T-helper 2 cell (primary cell): ENCODE measurements around the gene DES.
"Not testable (repeated sequence)": the region's sequence is repeated elsewhere in the genome, so short reads cannot be mapped to it uniquely, and the experiment has no call there.

Experiments
- DNase-seq, 5 experiments: peaks; one replicate each; pipeline versions ENCODE4 v3.0.0 to v3.0.0-alpha.2; 2012 to 2022
- total RNA-seq, 2 donors: gene quantifications; one replicate each; lab custom pipeline; 2026; lab: John Stamatoyannopoulos, UW

Gene DES
- total RNA-seq = 0 to 0.07 reads per million in 2 donors

DNA sequence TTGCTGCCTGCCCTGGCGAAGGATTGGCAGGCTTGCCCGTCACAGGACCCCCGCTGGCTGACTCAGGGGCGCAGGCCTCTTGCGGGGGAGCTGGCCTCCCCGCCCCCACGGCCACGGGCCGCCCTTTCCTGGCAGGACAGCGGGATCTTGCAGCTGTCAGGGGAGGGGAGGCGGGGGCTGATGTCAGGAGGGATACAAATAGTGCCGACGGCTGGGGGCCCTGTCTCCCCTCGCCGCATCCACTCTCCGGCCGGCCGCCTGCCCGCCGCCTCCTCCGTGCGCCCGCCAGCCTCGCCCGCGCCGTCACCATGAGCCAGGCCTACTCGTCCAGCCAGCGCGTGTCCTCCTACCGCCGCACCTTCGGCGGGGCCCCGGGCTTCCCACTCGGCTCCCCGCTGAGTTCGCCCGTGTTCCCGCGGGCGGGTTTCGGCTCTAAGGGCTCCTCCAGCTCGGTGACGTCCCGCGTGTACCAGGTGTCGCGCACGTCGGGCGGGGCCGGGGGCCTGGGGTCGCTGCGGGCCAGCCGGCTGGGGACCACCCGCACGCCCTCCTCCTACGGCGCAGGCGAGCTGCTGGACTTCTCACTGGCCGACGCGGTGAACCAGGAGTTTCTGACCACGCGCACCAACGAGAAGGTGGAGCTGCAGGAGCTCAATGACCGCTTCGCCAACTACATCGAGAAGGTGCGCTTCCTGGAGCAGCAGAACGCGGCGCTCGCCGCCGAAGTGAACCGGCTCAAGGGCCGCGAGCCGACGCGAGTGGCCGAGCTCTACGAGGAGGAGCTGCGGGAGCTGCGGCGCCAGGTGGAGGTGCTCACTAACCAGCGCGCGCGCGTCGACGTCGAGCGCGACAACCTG is at the start of gene DES:
Gene DES (plus strand): TSS at position 223 of the 857 bp plus-strand sequence. CDS start 86 bp downstream, at position 309.
- no peak for DNase-seq

DNA sequence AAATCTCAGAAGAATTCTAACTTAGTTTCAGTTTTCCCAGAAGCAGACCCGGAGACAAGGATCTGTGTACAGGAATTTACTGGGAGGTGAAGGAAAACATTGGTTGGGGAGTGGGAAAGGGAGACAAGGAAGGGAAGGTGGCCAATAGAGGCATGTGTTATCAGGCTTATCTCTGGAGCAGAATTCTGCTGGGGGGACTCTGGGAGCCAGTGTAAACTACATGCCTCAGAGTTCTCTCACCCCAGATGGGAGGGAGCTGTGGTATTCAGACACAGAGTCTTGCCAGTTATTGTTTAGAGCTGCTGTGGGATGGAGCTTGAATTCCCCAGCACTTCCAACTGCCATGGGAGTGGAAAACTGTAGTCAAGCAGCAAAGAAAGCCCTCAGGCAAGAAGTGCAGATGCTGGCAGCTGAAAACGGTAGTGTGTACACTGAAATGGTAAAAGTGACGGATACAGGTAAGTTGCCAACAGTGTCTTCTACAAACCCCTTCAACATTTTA is 49.4 kb upstream of the DES start:
- no peak for DNase-seq

GRCh38 chr2:219369447-219369861 is 48.7 kb upstream of the DES start:
- DNase-seq = no peak

- no peak for DNase-seq
These were observed 39.9 kb upstream of the DES start for GRCh38 chr2:219378163-219378851.

- DNase-seq = no peak
These were observed 37.3 kb upstream of the DES start for GRCh38 chr2:219380926-219381325.

- DNase-seq = no peak
These were observed 36.7 kb upstream of the DES start for GRCh38 chr2:219381448-219381847.

- no peak for DNase-seq
These were observed 34.0 kb upstream of the DES start for GRCh38 chr2:219384083-219384713.

DNA sequence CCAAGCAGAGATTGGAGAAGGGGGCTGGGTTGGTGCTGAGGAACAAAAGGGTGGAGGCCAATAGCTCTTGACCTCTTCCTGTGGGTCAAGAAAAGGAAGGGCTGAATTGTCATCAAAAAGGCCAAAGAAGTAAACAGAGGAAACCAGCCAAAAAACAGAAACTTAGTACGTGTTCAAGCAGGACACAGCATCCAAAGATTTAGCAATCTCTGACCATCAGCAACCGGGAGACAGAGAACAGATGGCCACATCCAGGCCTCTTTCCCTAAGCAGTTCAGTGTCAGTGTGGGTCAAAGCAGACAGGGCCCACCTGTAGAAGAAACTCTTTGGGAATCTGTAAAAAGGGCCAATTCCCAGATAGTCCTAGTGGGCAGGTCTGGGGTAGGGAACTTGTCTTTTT is 33.3 kb upstream of the DES start:
- DNase-seq = no peak

DNA sequence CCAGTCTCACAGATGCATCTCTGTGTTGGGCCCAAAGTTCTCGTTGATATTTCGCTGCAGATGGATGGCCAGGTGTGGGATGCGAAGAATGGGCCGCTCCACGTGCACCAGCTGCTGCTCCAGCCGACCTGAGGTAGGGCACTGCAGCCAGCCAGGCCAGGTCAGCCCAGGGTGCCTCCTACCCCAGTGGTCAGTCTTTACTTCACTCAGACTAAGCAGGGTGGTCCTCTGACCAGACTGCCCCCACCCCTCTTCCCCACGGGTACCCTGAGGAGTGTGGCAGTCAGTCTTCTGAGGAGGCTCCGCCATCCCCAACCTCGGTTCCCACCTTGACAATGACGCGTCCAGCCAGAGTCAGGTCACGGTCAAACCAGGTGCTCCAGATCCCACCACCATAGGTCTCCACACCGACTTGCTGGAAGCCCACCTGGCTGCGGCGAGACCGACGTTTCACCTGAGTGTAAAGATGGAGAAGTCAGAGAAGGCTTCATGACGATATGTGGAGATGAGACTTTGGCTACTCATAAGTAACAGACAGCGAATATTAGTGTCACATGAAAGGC is 32.1 kb upstream of the DES start:
- no peak for DNase-seq

GRCh38 chr2:219386532-219387280 is 31.5 kb upstream of the DES start:
- DNase-seq = peak in 1 of 5 experiments; percentile 25

GRCh38 chr2:219387306-219388120 is 30.7 kb upstream of the DES start, which contains the start of gene DNPEP:
Gene DNPEP (minus strand): TSS chr2:219387912. CDS start chr2:219387794, 118 bp downstream.
- DNase-seq = peak; percentile 87 to 95 (median 91)

DNA sequence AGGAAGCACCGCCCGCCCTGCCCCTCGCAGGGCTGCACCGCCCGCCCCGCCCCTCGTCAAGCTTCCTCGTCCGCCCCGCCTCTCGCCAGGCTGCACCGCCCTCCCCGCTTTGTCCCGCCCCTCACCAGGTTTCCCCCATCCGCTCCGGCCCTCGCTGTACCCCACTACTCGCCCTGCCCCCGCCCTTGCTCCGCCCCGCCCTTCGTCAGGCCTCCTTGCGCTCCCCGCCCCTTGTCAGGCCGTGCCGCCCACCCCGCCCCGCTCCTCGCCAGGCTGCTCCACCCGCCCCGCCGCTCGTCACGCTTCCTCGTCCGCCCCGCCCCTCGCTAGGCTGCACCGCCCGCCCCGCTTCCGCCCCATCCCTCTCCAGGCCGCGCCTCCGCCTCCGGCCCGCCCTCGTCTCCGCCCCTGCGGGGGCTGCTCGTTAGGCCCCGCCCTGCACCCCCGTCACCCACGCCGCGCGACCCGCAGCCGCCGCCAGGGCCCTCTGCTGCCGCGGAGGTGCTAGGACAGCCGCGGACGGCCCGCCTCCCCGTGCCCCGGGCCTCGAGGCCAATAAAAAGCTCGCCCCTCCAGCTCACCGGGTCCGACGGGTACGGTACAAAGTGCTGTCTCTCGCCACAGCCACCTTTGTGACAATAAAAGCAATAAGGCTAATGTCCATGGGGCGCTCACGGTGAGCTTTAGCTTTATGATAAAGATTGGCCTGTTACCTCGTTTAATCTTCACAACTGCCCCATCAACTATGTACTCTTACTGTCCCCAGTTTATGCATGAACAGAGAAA is 29.9 kb upstream of the DES start:
- DNase-seq = peak; percentile 97 to 100 (median 98)

- DNase-seq = no peak
These were observed 29.3 kb upstream of the DES start for GRCh38 chr2:219388907-219389156.

GRCh38 chr2:219392754-219393153 is 25.4 kb upstream of the DES start:
- no peak for DNase-seq

DNA sequence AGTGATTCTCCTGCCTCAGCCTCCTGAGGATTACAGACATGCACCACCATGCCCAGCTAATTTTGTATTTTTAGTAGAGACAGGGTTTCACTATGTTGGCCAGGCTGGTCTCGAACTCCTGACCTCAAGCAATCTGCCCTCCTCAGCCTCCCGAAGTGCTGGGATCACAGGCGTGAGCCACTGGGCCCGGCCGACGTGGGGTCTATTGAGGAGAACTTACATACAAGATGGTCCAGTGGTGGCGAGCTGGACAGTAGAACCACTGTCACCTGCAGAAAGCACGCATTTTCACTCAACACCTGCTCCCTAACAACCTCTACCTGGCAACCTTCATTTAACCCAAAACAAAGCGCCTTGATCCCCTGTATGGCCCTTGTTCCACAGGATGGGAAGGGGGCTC is 23.1 kb upstream of the DES start:
- not testable (repeated sequence) for DNase-seq

GRCh38 chr2:219395609-219396008 is 22.6 kb upstream of the DES start:
- DNase-seq = no peak

DNA sequence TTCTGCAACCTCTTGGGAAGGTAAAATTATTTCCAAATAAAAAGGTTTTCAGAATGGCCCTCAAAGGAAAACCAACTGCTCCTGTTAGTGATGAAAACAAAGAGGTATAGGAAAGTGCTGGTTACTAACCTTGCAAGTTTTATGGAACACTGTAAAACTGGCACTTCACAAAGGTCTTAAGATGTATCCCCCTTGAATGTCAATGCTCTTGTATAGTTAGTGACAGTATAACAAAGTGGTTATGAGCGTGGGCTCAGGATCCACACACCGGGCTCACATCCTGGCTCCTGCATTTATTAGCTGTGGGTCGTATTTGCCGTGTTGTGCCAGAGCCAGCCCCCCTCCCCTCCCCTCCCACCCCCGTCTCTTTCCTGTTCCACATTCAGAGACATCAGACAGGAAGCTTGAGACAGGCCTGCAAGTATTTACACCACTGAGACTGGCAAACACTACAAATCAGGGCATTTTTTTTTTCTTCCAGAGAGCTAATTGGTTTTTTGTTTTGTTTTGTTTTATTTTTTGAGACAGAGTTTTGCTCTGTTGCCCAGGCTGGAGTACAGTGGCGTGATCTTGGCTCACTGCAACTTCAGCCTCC is 21.2 kb upstream of the DES start:
- peak in 1 of 5 experiments; percentile 36 for DNase-seq

- DNase-seq = no peak
These were observed 19.3 kb upstream of the DES start for GRCh38 chr2:219398721-219399363.

- no peak for DNase-seq
These were observed 18.3 kb upstream of the DES start for GRCh38 chr2:219399716-219400478.
